CD14-positive monocyte (primary cell): ENCODE results near the gene APLF. TPM values are rescaled to one million over a fixed set of nuclear protein-coding genes. Genes with fewer than 3 reads are reported as not detected.

Experiments used
- DNase-seq, 3 donors: peaks; one replicate each; pipeline ENCODE4 v3.0.0-alpha.2; 2011 to 2022
- H2AFZ ChIP-seq: 2 replicates; pipeline ENCODE4 v1.6.0; 2012; ENCODE audit warnings: mild to moderate bottlenecking, low read depth, low read length, inconsistent platforms; ENCODE audit not compliant: insufficient read depth, poor library complexity, severe bottlenecking
- H3K27ac ChIP-seq, 2 donors: 1 replicate in 1 of 2; 2 replicates in 1 of 2; pipeline ENCODE4 v1.5.1; 2012 to 2013; ENCODE audit warnings: low read length in 2 of 2, control low read depth in 1 of 2, inconsistent platforms in 1 of 2, low read depth in 1 of 2, mild to moderate bottlenecking in 1 of 2
- H3K27me3 ChIP-seq, 2 donors: one replicate each; pipeline versions ENCODE4 v1.6.0 to v1.6.1; 2011 to 2013; ENCODE audit warnings: low read length in 2 of 2; ENCODE audit not compliant: control insufficient read depth in 2 of 2, insufficient read depth in 2 of 2
- H3K36me3 ChIP-seq, 2 donors: replicated peaks in 1 of 2; 1 replicate in 1 of 2; 2 replicates in 1 of 2; pipeline versions ENCODE4 v1.5.1 to v1.6.1; 2012 to 2013; ENCODE audit warnings: low read length in 2 of 2, control low read depth in 1 of 2, inconsistent platforms in 1 of 2, mild to moderate bottlenecking in 1 of 2; ENCODE audit not compliant: insufficient read depth in 2 of 2, control insufficient read depth in 1 of 2
- H3K4me1 ChIP-seq, 2 donors: 1 replicate in 1 of 2; 2 replicates in 1 of 2; pipeline versions ENCODE4 v1.5.1 to v1.6.1; 2012 to 2013; ENCODE audit warnings: low read length in 2 of 2, control low read depth in 1 of 2, inconsistent platforms in 1 of 2, mild to moderate bottlenecking in 1 of 2, moderate library complexity in 1 of 2; ENCODE audit not compliant: insufficient read depth in 2 of 2, control insufficient read depth in 1 of 2
- H3K4me2 ChIP-seq: replicated peaks from 2 replicates; pipeline ENCODE3; 2012; ENCODE audit warnings: low read length, moderate library complexity, mild to moderate bottlenecking; ENCODE audit not compliant: poor library complexity, severe bottlenecking; ENCODE audit errors: extremely low read depth
- H3K4me3 ChIP-seq, 3 experiments: fragments of 200-600 bp in 1 of 3; sonication (generic) in 1 of 3; replicated peaks in 1 of 3; 1 replicate in 2 of 3; 2 replicates in 1 of 3; pipeline ENCODE4 v1.5.1; 2011 to 2013; ENCODE audit warnings: low read length in 3 of 3, mild to moderate bottlenecking in 3 of 3, control low read depth in 2 of 3, low read depth in 2 of 3, inconsistent platforms in 1 of 3, moderate library complexity in 1 of 3
- H3K79me2 ChIP-seq: 2 replicates; pipeline ENCODE4 v1.6.0; 2012; ENCODE audit warnings: mild to moderate bottlenecking, control low read depth, inconsistent platforms, low read length, moderate library complexity; ENCODE audit not compliant: insufficient read depth
- H3K9ac ChIP-seq: 2 replicates; pipeline ENCODE4 v1.6.0; 2017; ENCODE audit warnings: low read length, mild to moderate bottlenecking; ENCODE audit not compliant: insufficient read depth, poor library complexity, severe bottlenecking
- H3K9me3 ChIP-seq, 2 donors: replicated peaks in 1 of 2; 1 replicate in 1 of 2; 2 replicates in 1 of 2; pipeline versions ENCODE4 v1.5.1 to v1.6.1; 2012 to 2013; ENCODE audit warnings: low read length in 2 of 2, control low read depth in 1 of 2; ENCODE audit not compliant: control insufficient read depth in 1 of 2, insufficient read depth in 1 of 2
- H4K20me1 ChIP-seq: 2 replicates; pipeline ENCODE4 v1.6.0; 2012; ENCODE audit warnings: mild to moderate bottlenecking, low read length, control low read depth, moderate library complexity; ENCODE audit not compliant: insufficient read depth
- H3K27ac Mint-ChIP-seq, 7 donors: one replicate each; pipeline ENCODE4 v1.8.0; 2020; ENCODE audit warnings: mild to moderate bottlenecking in 7 of 7, mixed read lengths in 7 of 7, moderate library complexity in 6 of 7, inconsistent platforms in 2 of 7
- H3K27me3 Mint-ChIP-seq, 3 donors: one replicate each; pipeline ENCODE4 v1.8.0; 2021 to 2022; ENCODE audit warnings: low read depth in 3 of 3, mild to moderate bottlenecking in 3 of 3, mixed read lengths in 3 of 3, moderate library complexity in 3 of 3, inconsistent platforms in 1 of 3
- H3K36me3 Mint-ChIP-seq, 2 donors: one replicate each; pipeline ENCODE4 v1.8.0; 2020; ENCODE audit warnings: mixed read lengths in 2 of 2, inconsistent platforms in 1 of 2, mild to moderate bottlenecking in 1 of 2
- H3K4me1 Mint-ChIP-seq: one replicate; pipeline ENCODE4 v1.8.0; 2020; ENCODE audit warnings: mild to moderate bottlenecking, mixed read lengths
- H3K4me3 Mint-ChIP-seq, 2 donors: one replicate each; pipeline ENCODE4 v1.8.0; 2020; ENCODE audit warnings: mild to moderate bottlenecking in 2 of 2, mixed read lengths in 2 of 2, moderate library complexity in 1 of 2
- H3K9me3 Mint-ChIP-seq, 7 donors: one replicate each; pipeline ENCODE4 v1.8.0; 2020 to 2022; ENCODE audit warnings: mixed read lengths in 7 of 7, mild to moderate bottlenecking in 6 of 7, moderate library complexity in 6 of 7, inconsistent platforms in 2 of 7
- CTCF ChIP-seq: fragments of 200-600 bp; IDR thresholded peaks from one replicate; pipeline ENCODE4 v1.8.0; 2022; ENCODE audit warnings: antibody characterized with exemption, mild to moderate bottlenecking
- WGBS: methylation state at CpG from one replicate; pipeline ENCODE4 v1.1.5; 2013; ENCODE audit warnings: missing lambda C conversion rate; ENCODE audit not compliant: insufficient coverage; 5-methylcytosine and 5-hydroxymethylcytosine counted together
- intact Hi-C, 2 donors: fragments of 100-400 bp; cut with micrococcal nuclease; formaldehyde crosslinking; loops; one replicate each; pipeline versions ENCODE4 v1.15.0 to v1.15.1; 2023
- polyA plus RNA-seq, 3 donors: library from polyadenylated mRNA; depleted of rRNA in 1 of 3; unstranded in 2 of 3; stranded (reverse) in 1 of 3; fragments of 300-500 nt in 2 of 3; fragments of >200 nt in 1 of 3; fragmentation: Illumina TruSeq in 2 of 3; gene quantifications; 1 replicate in 2 of 3; 2 replicates in 1 of 3; pipeline ENCODE4 v1.2.3, GENCODE V29; 2012 to 2021

The APLF gene
- polyA plus RNA-seq, 3 donors, result 0.77 to 1.8 (median 1.2) TPM

- H3K27ac ChIP-seq, result no peak overlapping the region
- H3K9me3 Mint-ChIP-seq, result peaks cover 0 to 6% (median 2%) of the 10 kb centered on the region in 7 donors
- no peaks in the 10 kb centered on the region for H3K4me1 ChIP-seq
- intact Hi-C loops, result no loop called here
- H3K27me3 Mint-ChIP-seq, result no peaks in the 10 kb centered on the region
- H3K9ac ChIP-seq, result no peak overlapping the region
- no peak overlapping the region for H2AFZ ChIP-seq
- H4K20me1 ChIP-seq, result no peaks in the 10 kb centered on the region
- no peak for TF ChIP-seq CTCF
- H3K27ac Mint-ChIP-seq, result no peak overlapping the region
- peaks cover 0 to 5% of the 10 kb centered on the region in 2 donors for H3K36me3 Mint-ChIP-seq
- H3K36me3 ChIP-seq, result no peaks in the 10 kb centered on the region
- no peak overlapping the region for H3K4me3 ChIP-seq
- H3K4me2 ChIP-seq, result no peak overlapping the region
- peaks cover 4% of the 10 kb centered on the region for H3K4me1 Mint-ChIP-seq
- DNase-seq, result no peak
- H3K79me2 ChIP-seq, result no peaks in the 10 kb centered on the region
- no CpG with 5 or more reads among the region's 3 CpGs for WGBS
- no peak overlapping the region for H3K4me3 Mint-ChIP-seq
- no peaks in the 10 kb centered on the region for H3K27me3 ChIP-seq
- H3K9me3 ChIP-seq, result no peaks in the 10 kb centered on the region
Measured at GRCh38 chr2:68506170-68506569, 38.8 kb downstream of the APLF start.

GRCh38 chr2:68512326-68512725 lies 44.9 kb downstream of the APLF start:
- H3K9me3 Mint-ChIP-seq, result peaks cover 0 to 6% (median 2%) of the 10 kb centered on the region in 7 donors
- H3K4me1 ChIP-seq, result peaks cover 0 to 3% of the 10 kb centered on the region in 2 donors

More at GRCh38 chr2:68512326-68512725, 44.9 kb downstream of the APLF start:
- H4K20me1 ChIP-seq, result no peaks in the 10 kb centered on the region
- H3K4me2 ChIP-seq, result no peak overlapping the region
- Mint-ChIP-seq H3K27ac (no peak overlapping the region), H3K36me3 (peaks cover 0 to 7% of the 10 kb centered on the region in 2 donors), H3K4me1 (peaks cover 6% of the 10 kb centered on the region), H3K27me3 (no peaks in the 10 kb centered on the region), H3K4me3 (no peak overlapping the region)
- H3K27ac ChIP-seq, result no peak overlapping the region
- TF ChIP-seq CTCF, result no peak
- H3K9me3 ChIP-seq, result no peaks in the 10 kb centered on the region
- H3K27me3 ChIP-seq, result no peaks in the 10 kb centered on the region
- no peaks in the 10 kb centered on the region for H3K79me2 ChIP-seq
- H3K36me3 ChIP-seq, result no peaks in the 10 kb centered on the region
- no peak overlapping the region for H3K9ac ChIP-seq
- WGBS, result no CpG with 5 or more reads among the region's 3 CpGs
- peak in 2 of 3 donors; percentile 9 to 17 for DNase-seq
- H2AFZ ChIP-seq, result no peak overlapping the region
- intact Hi-C loops, result no loop called here
- no peak overlapping the region for H3K4me3 ChIP-seq
